Measurements from ENCODE around the gene DCUN1D3.

GRCh38 chr16:20911361-20911760, 11.2 kb upstream of the DCUN1D3 start:
- TF ChIP-seq CTCF (IDR thresholded peaks at IDR 0.05 in 2 of 3, conservative IDR thresholded peaks at IDR 0.05 in 1 of 3; ENCODE audit: borderline replicate concordance in 1 of 3, insufficient read depth in 1 of 3, low read depth in 2 of 3, low read length in 2 of 3) = no peak
- no peak for TF ChIP-seq POLR2A (IDR thresholded peaks at IDR 0.05; ENCODE audit: borderline replicate concordance, extremely low read depth, insufficient read depth, insufficient read length)
- TF ChIP-seq EZH2phosphoT487 (IDR thresholded peaks at IDR 0.05; ENCODE audit: borderline replicate concordance) = no peak
- TF ChIP-seq EZH2 (IDR thresholded peaks at IDR 0.05) = no peak
- TF ChIP-seq POLR2AphosphoS5 (IDR thresholded peaks at IDR 0.05; ENCODE audit: low read depth, low read length) = no peak
- TF ChIP-seq JUND (IDR thresholded peaks at IDR 0.05) = no peak
- no peak for TF ChIP-seq SIN3A (IDR thresholded peaks at IDR 0.05; ENCODE audit: low read depth)
- no peak for TF ChIP-seq FOSL1 (IDR thresholded peaks at IDR 0.05; ENCODE audit: low read depth)
